HG03066 (cell line): ENCODE data around the gene ARL2.

Experiments used
- ATAC-seq: cut with Tn5 transposase; IDR thresholded peaks from one replicate; pipeline ENCODE4 v1.9.1; 2021; ENCODE audit warnings: low read depth; ENCODE audit not compliant: unreplicated experiment

ARL2 gene

DNA sequence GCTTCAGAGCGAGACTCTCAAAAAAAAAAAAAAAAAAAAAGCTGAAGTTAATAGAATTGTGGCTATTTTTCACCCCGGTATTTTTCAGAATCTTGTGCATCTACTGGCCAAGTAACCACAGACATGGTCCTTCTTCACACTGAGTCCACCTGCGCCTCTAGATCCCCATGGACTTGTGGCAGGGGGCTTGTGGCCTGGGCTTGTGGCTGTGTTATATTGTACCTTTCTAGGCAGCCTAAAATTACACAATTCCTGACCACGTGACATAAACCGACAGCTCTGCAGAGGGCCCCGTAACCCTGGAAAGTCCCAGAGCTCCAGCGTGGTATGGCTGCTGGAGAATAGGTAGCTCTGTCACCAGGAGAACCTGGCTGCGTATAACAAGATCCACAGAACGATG, 55.3 kb downstream of the ARL2 start:
- no peak for ATAC-seq
